Heart right ventricle (tissue), 16 donors: ENCODE results near the gene MPP7. TPM values are rescaled to one million over a fixed set of nuclear protein-coding genes. Genes with fewer than 3 reads are reported as not detected.

ENCODE experiments used
- ATAC-seq, 8 donors: fragments of 200-7000 bp; cut with Tn5 transposase; one replicate each; pipeline ENCODE4 v1.9.1; 2020; ENCODE audit warnings: mild to moderate bottlenecking in 8 of 8, moderate library complexity in 8 of 8, moderate number of reproducible peaks in 1 of 8
- DNase-seq, 2 donors: peaks; one replicate each; pipeline ENCODE4 v3.0.0-alpha.2; 2020
- H3K27ac ChIP-seq, 10 donors: fragments of 200-600 bp; sonication (generic) in 2 of 10; one replicate each; pipeline versions ENCODE4 v1.5.0 to v1.8.0; 2020 to 2022; ENCODE audit warnings: mild to moderate bottlenecking in 3 of 10
- H3K27me3 ChIP-seq, 7 donors: fragments of 200-600 bp; one replicate each; pipeline ENCODE4 v1.8.0; 2021 to 2022; ENCODE audit warnings: mild to moderate bottlenecking in 2 of 7
- H3K36me3 ChIP-seq, 9 donors: fragments of 200-600 bp; sonication (generic) in 1 of 9; one replicate each; pipeline versions ENCODE4 v1.5.0 to v1.8.0; 2020 to 2022; ENCODE audit warnings: mild to moderate bottlenecking in 2 of 9
- H3K4me1 ChIP-seq, 9 donors: fragments of 200-600 bp; sonication (generic) in 1 of 9; one replicate each; pipeline versions ENCODE4 v1.5.0 to v1.8.0; 2020 to 2022; ENCODE audit warnings: mild to moderate bottlenecking in 4 of 9
- H3K4me3 ChIP-seq, 10 donors: fragments of 200-600 bp; sonication (generic) in 2 of 10; one replicate each; pipeline versions ENCODE4 v1.5.0 to v1.8.0; 2020 to 2022; ENCODE audit warnings: mild to moderate bottlenecking in 7 of 10, moderate library complexity in 2 of 10
- H3K9me3 ChIP-seq, 11 donors: fragments of 200-600 bp in 10 of 11; sonication (generic) in 2 of 11; one replicate each; pipeline versions ENCODE4 v1.5.0 to v1.8.0; 2013 to 2022; ENCODE audit warnings: mild to moderate bottlenecking in 2 of 11, control low read depth in 1 of 11, moderate library complexity in 1 of 11
- WGBS, 2 donors: extraction: QIAGEN DNeasy Blood & Tissue Kit; methylation state at CpG; one replicate each; pipeline ENCODE4 v1.1.7; 2013; ENCODE audit warnings: inconsistent platforms in 1 of 2; 5-methylcytosine and 5-hydroxymethylcytosine counted together
- intact Hi-C, 10 donors: fragments of 100-400 bp; cut with DNase I; formaldehyde crosslinking; loops; one replicate each; pipeline versions ENCODE4 v1.11.1 to v1.14.2; 2022
- polyA plus RNA-seq, 2 donors: library from polyadenylated mRNA; stranded (reverse); fragments of 200-250 nt; gene quantifications; one replicate each; pipeline ENCODE4 v1.2.3, GENCODE V29; 2013
- total RNA-seq, 10 donors: library from RNA; stranded (reverse); fragmentation: NEBNext Ultra II Directional in 3 of 10; extraction: Animal tissue kit (Norgen Biotek cat#: 25700) in 3 of 10; gene quantifications; one replicate each; pipeline versions ENCODE4 v1.2.1 to v1.2.4, GENCODE V29; 2021 to 2023
- TF ChIP-seq, protein P1 (sequence below), 9 donors: fragments of 200-600 bp; sonication (generic) in 2 of 9; IDR thresholded peaks; one replicate each; pipeline versions ENCODE4 v1.5.0 to v1.8.0; 2021 to 2022; ENCODE audit warnings: antibody characterized with exemption in 9 of 9, mild to moderate bottlenecking in 5 of 9, moderate library complexity in 1 of 9
- donor health status: Arrhythmogenic right ventricular cardiomyopathy.
- donor health status: ischemic (EF 13 %, LVEDD 7.1; RV severe dilation, severe dysfunction).
- donor health status: healthy with polysubstance abuse.
- donor health status: DM: no; HTN: yes; CAD: no.
- donor health status: DM: no; HTN: no; CAD: no.
- donor health status: ischemic (EF 25% LVEDD 6.9; RV normal size, moderate dysfunction).
- donor health status: ischemic (EF 25% LVEDD 5.7; RV mildly dilated, moderate dysfunction).
- donor health status: healthy.
- donor health status: DM: yes; HTN: yes; CAD: no.
- donor health status: Ischemic cardiomyopathy.
- donor health status: ischemic (EF 35%, LVEDD 5.7; RV mildly dilated, moderate dysfunction).
- donor health status: nonischemic (EF 11% LVEDD 7.7; RV severe dilation, severe dysfunction).
- donor health status: DM: yes; HTN: yes; CAD: no.
- donor health status: PGD.
- donor health status: ischemic (EF 29% LVEDD 5.4; RV normal size, mild dysfunction).
- donor health status: nonischemic (EF 23%, LVEDD 6.1; RV moderate dilation, normal function).

Gene MPP7
- total and polyA plus RNA-seq, 12 donors, result 3.1 to 20.0 (median 14.7) TPM

DNA sequence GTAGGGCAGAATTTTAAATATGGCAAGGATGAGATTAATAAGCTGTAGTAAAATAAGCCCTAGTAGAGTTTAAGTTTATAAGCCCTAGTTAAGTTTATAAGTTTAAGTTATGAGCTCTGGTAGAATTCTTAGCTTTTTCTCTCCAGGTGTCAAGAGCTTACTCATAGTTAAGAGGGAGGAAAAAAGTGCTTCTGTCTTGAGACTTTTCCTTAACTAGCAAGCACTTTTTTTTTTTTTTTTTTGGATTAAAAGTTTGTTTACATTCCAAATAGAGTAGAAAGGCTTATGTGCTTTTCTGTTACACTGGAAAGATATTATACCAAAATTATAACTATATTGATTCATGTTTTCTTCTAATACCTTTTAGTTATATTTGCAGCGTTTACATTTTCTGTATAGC is 25.5 kb upstream of the MPP7 start:
- DNase-seq (no peak), ATAC-seq (no peak)
- Histone ChIP-seq H3K27me3 (no peaks in the 10 kb centered on the region), H3K36me3 (no peaks in the 10 kb centered on the region), H3K27ac (peak overlapping the region in 3 of 10 donors; percentile 83 to 90 (median 87)), H3K9me3 (no peaks in the 10 kb centered on the region), H3K4me3 (no peak overlapping the region), H3K4me1 (peaks cover 2 to 50% (median 20%) of the 10 kb centered on the region in 9 donors)
- intact Hi-C loops, result no loop called here
- TF ChIP-seq, protein P1, sequence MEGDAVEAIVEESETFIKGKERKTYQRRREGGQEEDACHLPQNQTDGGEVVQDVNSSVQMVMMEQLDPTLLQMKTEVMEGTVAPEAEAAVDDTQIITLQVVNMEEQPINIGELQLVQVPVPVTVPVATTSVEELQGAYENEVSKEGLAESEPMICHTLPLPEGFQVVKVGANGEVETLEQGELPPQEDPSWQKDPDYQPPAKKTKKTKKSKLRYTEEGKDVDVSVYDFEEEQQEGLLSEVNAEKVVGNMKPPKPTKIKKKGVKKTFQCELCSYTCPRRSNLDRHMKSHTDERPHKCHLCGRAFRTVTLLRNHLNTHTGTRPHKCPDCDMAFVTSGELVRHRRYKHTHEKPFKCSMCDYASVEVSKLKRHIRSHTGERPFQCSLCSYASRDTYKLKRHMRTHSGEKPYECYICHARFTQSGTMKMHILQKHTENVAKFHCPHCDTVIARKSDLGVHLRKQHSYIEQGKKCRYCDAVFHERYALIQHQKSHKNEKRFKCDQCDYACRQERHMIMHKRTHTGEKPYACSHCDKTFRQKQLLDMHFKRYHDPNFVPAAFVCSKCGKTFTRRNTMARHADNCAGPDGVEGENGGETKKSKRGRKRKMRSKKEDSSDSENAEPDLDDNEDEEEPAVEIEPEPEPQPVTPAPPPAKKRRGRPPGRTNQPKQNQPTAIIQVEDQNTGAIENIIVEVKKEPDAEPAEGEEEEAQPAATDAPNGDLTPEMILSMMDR (IDR thresholded peaks at IDR 0.05), result no peak
- WGBS, 2 donors, result 95 to 98% methylated on average over 1 of the region's 1 CpG

DNA sequence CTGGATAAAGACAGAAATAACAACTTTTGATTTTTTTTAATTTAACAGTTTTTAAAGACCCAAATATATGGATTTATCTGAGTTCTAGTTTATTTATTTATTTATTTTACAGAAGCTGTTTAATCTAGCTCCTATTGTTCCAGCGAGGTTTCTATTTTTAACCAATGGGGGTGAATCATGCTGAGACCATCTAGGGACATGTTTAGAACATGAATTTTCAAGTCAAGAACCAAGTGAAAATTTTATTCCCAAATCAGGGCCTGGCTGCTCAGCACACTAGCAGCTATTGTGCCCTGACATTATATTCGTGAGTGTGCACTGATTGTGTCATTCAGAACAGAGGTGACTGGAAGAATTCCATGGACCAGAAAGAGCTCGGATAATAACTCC is 24.6 kb upstream of the MPP7 start:
- Histone ChIP-seq H3K9me3 (no peaks in the 10 kb centered on the region), H3K27ac (peak overlapping the region; percentile 42 to 90 (median 80)), H3K4me1 (peaks cover 2 to 41% (median 20%) of the 10 kb centered on the region in 9 donors), H3K4me3 (peak overlapping the region in 4 of 10 donors; percentile 9 to 32 (median 24)), H3K27me3 (no peaks in the 10 kb centered on the region), H3K36me3 (no peaks in the 10 kb centered on the region)
- peak in 7 of 8 donors; percentile 22 to 62 (median 46) for ATAC-seq
- no peak for DNase-seq
- WGBS, 2 donors, result 19 to 25% methylated on average over 3 of the region's 3 CpGs
- TF ChIP-seq, protein P1 (IDR thresholded peaks at IDR 0.05), result no peak
- intact Hi-C loops, result loop anchor here in 1 of 10 donors (1.0 kb wide), 1 partner anchor 24 kb away; the partner anchor contains the start of gene MPP7

DNA sequence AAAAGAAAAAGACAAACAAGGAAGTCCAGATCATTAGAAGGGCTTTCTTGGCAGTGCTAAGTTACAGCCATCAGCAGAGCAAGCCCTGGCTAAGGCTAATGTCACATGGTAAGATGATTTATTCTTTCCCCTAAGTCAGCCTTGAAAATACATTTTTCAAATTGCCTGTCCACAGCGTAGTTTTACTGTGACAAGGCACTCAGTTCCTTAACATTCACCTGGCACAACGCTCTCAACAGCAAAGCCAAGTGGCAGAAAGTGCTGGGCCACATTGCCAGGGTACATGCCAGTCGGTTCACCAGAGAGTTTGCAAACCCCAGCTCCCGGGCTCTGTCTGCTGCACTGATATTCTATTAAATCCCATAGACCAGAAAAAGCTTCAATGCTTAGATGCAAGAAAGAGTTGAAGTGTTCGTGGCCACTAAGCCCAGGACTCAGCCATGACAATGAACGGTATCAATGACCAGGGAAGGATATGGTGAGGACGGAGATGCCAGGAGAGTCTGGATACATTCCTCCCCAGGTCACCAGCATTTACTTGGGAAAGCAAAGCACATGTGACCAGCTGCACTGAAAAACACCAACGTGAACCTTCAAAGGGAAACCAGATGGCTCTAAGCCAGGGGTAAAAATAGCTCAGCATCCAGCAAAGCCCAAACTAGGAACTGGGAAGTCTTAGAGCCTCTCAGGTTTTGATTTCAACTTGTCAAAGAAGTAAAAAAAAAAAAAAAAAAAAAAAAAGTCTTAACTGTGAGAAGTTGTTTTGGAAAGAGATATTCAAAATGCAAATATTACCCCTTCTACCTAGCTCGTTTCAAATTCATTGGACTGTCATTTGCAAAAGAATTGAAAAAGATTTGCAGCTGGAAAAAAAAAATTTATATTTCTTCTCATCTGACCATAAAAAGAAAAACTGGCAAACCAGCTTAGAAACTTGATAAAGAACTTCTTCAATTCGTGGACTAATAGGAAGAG is 23.9 kb upstream of the MPP7 start:
- peak overlapping the region; percentile 42 to 90 (median 80) for H3K27ac ChIP-seq
- intact Hi-C loops, result loop anchor here in 2 of 10 donors (1.0 kb wide), 1 partner anchor 24 kb away; the partner anchor contains the start of gene MPP7 (in 2 of the 2)
- H3K36me3 ChIP-seq, result no peaks in the 10 kb centered on the region
- H3K27me3 ChIP-seq, result no peaks in the 10 kb centered on the region
- ATAC-seq, result peak; percentile 85 to 96 (median 92)
- no peaks in the 10 kb centered on the region for H3K9me3 ChIP-seq
- peak overlapping the region in 5 of 10 donors; percentile 9 to 32 (median 17) for H3K4me3 ChIP-seq
- 12% methylated on average over 10 of the region's 10 CpGs for WGBS, 2 donors
- peak; percentile 20 to 81 for DNase-seq
- TF ChIP-seq, protein P1 (IDR thresholded peaks at IDR 0.05), result no peak
- peaks cover 2 to 37% (median 20%) of the 10 kb centered on the region in 9 donors for H3K4me1 ChIP-seq

DNA sequence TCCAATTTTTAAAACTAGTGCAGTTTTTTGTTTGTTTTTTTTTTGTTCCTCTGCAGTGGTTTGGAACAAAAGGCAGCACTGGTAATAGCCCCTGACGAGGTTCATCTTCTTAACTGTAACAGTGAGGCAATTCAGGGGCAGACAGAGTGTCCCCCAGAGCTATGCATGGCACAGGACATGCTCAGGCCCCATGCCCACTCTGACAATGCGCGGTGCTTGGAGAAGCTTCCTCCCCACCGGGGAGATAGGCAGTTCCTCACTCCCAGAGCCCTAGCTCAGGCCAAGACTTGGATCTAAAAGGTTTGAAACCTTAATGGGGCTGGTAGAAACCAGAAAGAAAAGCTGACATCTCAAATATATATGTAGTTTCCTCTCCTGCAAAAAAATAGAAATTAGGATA is 17.9 kb upstream of the MPP7 start:
- DNase-seq (no peak), ATAC-seq (peak in 1 of 8 donors; percentile 74)
- Histone ChIP-seq H3K4me1 (peaks cover 0 to 2% (median 0%) of the 10 kb centered on the region in 9 donors), H3K4me3 (no peak overlapping the region), H3K36me3 (no peaks in the 10 kb centered on the region), H3K27me3 (no peaks in the 10 kb centered on the region), H3K9me3 (no peaks in the 10 kb centered on the region), H3K27ac (no peak overlapping the region)
- intact Hi-C loops, result no loop called here
- WGBS, 2 donors, result 58 to 78% methylated on average over 4 of the region's 4 CpGs
- TF ChIP-seq, protein P1 (IDR thresholded peaks at IDR 0.05), result no peak
